Heart left ventricle (tissue), 13 donors: ENCODE data around the gene MGMT.

Experiments
- POLR2A ChIP-seq, 2 donors: fragments of 450-650 bp; IDR thresholded peaks; one replicate each; pipeline ENCODE4 v1.6.1; 2017; ENCODE audit warnings: antibody characterized with exemption in 2 of 2, mild to moderate bottlenecking in 2 of 2, moderate library complexity in 2 of 2
- TF ChIP-seq, protein P1 (sequence below), 12 donors: fragments of 200-600 bp; sonication (generic) in 4 of 12; IDR thresholded peaks; one replicate each; pipeline versions ENCODE4 v1.5.0 to v1.8.0; 2018 to 2022; ENCODE audit warnings: antibody characterized with exemption in 12 of 12, mild to moderate bottlenecking in 5 of 12
- donor health status: ischemic (EF 13 %, LVEDD 7.1; RV severe dilation, severe dysfunction).
- donor health status: DM: no; HTN: yes; CAD: no.
- donor health status: DM: no; HTN: no; CAD: no.
- donor health status: ischemic (EF 25% LVEDD 6.9; RV normal size, moderate dysfunction).
- donor health status: ischemic (EF 25% LVEDD 5.7; RV mildly dilated, moderate dysfunction).
- donor health status: ischemic (EF 35%, LVEDD 5.7; RV mildly dilated, moderate dysfunction).
- donor health status: nonischemic (EF 11% LVEDD 7.7; RV severe dilation, severe dysfunction).
- donor health status: DM: yes; HTN: yes; CAD: no.
- donor health status: PGD.
- donor health status: ischemic (EF 29% LVEDD 5.4; RV normal size, mild dysfunction).
- donor health status: nonischemic (EF 23%, LVEDD 6.1; RV moderate dilation, normal function).

DNA sequence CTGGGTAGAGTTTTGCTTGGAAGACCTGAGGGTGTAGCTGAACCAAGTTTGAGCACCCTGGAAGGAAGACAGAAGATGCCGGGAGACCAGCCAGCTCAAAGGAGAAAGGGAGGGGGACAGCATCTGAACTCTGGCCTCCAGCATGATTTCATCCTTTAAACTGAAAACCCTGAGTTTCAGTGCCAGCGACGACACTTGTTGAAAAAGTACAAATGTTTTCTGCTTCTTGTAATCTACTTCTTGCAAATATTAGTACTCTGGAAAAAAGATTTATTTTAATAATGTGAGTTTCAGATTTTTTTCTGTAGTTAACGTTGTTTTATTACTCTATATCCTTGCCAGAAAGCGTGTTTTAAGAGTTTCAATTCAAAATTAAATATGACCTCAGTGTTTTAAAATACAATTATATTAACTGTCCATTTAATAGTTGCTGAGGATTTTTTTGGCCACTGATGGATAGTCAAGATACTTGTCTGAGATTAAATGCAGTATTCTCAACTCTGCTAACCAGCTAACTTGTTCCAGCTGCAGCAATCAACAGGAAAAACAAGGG, 227.7 kb downstream of the MGMT start:
- TF ChIP-seq POLR2A (IDR thresholded peaks at IDR 0.05) = no peak
- TF ChIP-seq, protein P1, sequence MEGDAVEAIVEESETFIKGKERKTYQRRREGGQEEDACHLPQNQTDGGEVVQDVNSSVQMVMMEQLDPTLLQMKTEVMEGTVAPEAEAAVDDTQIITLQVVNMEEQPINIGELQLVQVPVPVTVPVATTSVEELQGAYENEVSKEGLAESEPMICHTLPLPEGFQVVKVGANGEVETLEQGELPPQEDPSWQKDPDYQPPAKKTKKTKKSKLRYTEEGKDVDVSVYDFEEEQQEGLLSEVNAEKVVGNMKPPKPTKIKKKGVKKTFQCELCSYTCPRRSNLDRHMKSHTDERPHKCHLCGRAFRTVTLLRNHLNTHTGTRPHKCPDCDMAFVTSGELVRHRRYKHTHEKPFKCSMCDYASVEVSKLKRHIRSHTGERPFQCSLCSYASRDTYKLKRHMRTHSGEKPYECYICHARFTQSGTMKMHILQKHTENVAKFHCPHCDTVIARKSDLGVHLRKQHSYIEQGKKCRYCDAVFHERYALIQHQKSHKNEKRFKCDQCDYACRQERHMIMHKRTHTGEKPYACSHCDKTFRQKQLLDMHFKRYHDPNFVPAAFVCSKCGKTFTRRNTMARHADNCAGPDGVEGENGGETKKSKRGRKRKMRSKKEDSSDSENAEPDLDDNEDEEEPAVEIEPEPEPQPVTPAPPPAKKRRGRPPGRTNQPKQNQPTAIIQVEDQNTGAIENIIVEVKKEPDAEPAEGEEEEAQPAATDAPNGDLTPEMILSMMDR (IDR thresholded peaks at IDR 0.05) = no peak
